NK-92 treated with Interleukin-12 subunit alpha and Interleukin-12 subunit beta, amount 100 ng/mL, for 24 hours (cell line): Measurements from ENCODE around the gene OLIG1.
A peak's percentile ranks its signal among the peaks of the same experiment; 100 is the strongest.

Experiments used
- DNase-seq: peaks from one replicate; lab custom pipeline; 2025; lab: John Stamatoyannopoulos, UW

The OLIG1 gene

DNA sequence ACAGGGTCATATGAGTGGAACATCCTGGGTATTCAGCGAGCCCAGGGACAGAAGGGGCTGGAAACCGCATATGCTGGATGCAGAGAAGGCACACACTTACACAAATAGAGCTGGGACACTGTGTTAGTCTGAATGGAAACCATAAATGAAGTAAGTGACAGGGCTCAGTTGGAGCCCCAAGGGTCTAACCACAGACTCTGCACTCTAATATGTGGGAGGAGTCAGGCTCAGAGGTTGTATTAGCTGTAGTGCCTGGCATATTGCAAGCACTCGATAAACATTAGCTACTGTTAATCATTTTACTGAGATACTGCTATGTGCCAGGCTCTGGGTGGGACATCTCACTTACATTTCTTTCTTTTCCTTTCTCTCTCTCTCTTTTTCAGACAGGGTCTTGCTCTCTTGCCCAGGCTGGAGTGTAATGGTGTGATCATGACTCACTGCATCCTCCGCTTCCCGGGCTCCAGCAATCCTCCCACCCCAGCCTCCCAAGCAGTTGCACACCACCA, 6.5 kb upstream of the OLIG1 start:
- peak; percentile 48 for DNase-seq

DNA sequence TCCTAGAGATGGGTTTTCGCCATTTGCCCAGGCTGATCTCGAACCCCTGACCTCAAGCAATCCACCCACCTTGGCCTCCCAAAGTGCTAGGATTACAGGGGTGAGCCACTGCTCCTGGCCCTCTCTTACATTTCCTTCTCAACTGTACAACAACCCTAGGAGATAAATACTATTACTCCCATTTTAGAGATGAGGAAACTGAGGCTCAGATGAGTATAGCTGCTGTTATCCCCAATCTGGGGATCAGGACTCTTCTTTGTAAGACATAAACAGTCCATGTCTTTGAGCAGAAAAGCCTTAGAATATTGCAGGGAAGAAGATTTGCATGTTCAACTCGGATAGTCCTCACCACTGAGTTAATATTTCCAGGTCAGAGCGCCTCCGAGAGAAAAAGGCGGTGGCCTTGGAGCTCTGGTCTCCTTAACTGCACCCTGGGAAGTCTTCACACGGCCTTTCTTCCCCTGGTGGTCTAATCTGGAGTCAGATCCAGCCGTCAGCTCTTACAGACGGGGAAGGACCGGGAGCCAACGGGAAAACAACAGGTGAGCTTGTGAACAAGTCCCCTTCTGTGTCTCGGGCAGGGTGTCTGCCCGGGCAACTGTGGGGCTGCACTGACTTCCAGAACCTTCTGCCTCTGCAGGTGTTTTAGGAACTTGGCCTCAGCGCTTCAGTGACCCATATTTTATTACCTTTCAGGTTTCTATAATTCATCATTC, 5.9 kb upstream of the OLIG1 start:
- DNase-seq, result no peak

DNA sequence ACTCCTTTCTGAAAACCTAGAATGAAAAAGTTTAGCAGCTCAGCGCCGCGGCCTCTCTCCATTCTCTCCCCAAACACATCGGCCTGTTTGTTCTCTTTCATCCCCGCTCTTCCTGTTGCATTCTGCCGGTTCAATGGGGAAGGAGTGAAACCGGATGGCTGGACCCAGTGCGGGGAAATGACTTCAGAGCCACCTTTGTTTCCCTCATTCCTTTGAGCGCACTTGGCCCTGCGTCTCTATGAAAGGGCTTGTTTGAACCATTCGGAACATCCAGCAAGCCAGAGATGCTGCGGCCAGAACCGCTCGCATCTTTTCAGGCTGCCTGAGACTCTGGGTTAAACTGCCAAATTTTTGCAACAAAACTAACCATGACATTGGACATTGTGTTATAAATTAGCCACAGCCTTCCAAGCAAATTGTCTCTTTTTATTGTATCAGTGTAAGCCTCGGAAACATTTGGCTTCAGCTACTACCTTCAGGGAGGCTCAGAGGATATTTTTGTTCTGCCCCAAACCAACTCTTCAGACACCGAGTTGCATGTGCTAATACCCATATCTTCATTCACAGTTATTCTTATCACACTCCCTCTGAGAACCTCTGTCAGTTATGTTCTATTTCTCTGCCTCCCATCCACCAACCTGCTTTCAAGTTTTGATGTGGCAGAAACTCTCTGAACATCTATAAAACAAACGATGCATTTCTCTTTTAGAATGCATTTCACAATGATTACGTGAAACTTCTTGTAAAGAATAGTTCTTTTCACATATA, 5.1 kb upstream of the OLIG1 start:
- DNase-seq, result no peak

DNA sequence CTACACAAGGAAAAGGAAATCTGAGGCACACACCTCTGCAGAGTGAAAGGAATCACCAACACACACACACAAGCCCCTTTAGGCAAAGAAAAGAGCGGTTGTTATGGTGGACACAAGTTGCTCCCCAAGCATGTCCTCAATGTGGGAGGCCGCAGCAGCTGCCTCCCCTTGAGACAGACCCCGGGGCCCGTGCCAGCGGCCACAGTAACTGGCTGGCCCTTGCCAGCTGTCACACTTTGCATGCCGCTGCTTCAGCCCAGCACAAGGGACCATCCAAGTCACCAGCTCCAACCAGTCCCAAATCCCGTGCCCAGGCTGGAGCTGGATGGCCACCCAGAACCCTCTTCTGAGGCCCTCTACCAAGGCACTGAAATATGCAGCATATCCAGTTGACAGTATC, 2.9 kb upstream of the OLIG1 start:
- DNase-seq, result no peak

DNA sequence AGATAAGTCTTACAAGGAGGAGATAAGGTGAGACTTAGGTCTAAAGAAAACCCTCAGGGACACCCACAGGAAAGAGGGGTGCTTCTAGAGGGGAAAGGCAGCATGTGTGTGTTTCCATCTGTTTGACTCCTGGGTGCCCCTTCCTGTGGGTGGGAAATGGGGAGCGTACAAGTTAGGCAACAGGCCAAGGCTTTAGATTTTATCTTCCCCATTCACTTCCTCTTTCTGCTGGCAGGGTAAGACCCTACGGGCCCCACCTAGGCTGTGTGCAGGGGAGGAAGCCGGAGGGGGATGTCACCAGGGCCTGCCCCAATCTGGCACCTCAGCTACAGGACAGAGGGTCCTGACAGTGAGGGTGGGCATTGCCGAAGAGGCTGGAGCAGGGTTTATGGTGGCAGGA, 2.5 kb upstream of the OLIG1 start:
- no peak for DNase-seq

DNA sequence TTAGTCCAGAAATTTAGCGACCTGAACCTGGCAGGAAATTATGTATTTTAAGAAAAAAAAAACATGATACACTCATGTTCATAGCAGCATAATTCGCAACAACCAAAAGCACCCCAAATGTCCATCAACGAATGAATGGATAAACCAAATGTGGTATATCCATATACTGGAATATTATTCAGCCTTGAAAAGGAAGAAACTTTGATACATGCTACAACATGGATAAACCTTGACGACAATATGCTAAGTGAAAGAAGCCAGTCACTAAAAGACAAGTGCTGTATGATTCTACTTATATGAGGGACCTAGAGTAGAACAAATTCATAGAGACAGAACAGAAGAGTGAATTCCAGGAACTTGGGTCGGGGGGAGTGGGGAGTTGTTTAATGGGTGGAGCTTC, 698 bp upstream of the OLIG1 start:
- DNase-seq, result no peak

DNA sequence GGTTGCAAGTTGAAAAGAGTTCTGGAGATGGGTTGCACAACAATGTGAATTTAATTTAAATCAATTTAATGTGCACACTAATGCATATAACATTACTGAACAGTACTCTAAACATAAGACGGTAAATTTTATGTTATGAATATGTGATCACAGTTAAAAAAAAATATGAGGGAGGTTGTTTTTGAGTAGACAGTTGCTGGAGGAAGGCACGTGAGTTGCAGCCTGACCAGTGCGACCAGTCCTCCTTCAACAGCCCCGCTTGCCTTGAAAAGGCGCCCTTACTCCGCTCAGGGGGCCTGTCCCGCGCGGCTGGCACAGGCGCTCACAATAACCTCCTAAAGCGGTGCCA, 322 bp upstream of the OLIG1 start:
- no peak for DNase-seq

DNA sequence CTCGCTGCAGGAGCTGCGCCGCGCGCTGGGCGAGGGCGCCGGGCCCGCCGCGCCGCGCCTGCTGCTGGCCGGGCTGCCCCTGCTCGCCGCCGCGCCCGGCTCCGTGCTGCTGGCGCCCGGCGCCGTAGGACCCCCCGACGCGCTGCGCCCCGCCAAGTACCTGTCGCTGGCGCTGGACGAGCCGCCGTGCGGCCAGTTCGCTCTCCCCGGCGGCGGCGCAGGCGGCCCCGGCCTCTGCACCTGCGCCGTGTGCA, 730 bp downstream of the OLIG1 start:
- no peak for DNase-seq

DNA sequence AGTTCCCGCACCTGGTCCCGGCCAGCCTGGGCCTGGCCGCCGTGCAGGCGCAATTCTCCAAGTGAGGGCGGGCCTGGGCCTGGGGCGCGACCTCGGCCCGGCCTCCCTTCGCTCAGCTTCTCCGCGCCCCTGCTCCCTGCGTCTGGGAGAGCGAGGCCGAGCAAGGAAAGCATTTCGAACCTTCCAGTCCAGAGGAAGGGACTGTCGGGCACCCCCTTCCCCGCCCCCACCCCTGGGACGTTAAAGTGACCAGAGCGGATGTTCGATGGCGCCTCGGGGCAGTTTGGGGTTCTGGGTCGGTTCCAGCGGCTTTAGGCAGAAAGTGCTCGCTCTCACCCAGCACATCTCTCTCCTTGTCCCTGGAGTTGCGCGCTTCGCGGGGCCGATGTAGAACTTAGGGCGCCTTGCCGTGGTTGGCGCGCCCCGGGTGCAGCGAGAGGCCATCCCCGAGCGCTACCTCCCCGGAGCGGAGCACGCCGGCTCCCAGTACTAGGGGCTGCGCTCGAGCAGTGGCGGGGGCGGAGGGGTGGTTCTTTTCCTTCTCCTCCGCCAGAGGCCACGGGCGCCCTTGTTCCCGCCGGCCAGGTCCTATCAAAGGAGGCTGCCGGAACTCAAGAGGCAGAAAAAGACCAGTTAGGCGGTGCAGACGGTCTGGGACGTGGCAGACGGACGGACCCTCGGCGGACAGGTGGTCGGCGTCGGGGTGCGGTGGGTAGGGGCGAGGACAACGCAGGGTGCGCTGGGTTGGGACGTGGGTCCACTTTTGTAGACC, 1.2 kb downstream of the OLIG1 start:
- no peak for DNase-seq

DNA sequence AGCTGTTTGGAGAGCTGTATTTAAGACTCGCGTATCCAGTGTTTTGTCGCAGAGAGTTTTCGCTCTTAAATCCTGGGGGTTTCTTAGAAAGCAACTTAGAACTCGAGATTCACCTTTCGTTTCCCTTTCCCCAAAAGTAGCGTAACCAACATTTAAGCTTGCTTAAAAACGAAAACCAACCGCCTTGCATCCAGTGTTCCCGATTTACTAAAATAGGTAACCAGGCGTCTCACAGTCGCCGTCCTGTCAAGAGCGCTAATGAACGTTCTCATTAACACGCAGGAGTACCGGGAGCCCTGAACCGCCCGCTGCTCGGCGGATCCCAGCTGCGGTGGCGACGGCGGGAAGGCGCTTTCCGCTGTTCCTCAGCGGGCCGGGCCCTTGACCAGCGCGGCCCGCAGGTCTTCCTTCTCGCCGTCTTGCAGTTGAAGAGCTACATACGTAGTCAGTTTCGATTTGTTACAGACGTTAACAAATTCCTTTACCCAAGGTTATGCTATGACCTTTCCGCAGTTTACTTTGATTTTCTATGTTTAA, 1.9 kb downstream of the OLIG1 start:
- no peak for DNase-seq

DNA sequence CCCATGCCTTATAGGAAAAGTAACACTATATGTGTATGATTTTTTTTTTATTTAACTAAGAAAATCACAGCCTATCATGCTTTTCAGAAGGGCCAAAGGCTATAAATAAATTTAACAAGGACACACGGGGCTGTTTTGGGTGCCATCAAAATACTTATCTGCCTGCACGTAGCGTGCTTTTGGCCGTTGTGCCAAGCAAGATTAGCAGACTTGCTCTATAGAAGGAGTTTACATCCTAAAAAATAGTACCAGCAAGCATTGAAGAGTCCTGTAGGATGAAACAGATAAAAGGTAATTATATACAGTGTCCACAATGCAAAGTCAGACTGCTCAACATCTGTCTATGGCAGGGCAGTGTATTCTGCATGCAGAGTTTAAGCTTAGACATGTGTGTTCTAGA, 3.7 kb downstream of the OLIG1 start:
- DNase-seq, result no peak

DNA sequence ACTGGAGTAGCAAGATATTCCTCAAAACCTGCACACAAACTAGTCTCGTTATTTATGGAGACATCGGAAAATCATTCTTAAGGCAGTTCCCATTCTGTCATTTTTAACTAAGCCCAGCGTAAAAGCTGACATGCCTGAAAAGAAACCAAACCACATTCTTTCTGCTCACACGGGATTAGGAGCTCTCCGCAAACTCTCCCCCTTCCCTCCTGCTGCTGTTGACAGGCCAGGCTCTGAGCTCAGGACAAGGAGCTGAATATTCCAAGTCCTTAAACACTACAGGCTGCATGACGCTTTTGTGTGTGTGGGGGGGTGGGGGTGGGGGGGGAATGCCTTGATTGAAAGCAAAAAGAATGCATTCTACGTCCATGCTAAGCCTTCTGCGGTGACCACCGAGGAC, 5.2 kb downstream of the OLIG1 start:
- DNase-seq, result no peak

DNA sequence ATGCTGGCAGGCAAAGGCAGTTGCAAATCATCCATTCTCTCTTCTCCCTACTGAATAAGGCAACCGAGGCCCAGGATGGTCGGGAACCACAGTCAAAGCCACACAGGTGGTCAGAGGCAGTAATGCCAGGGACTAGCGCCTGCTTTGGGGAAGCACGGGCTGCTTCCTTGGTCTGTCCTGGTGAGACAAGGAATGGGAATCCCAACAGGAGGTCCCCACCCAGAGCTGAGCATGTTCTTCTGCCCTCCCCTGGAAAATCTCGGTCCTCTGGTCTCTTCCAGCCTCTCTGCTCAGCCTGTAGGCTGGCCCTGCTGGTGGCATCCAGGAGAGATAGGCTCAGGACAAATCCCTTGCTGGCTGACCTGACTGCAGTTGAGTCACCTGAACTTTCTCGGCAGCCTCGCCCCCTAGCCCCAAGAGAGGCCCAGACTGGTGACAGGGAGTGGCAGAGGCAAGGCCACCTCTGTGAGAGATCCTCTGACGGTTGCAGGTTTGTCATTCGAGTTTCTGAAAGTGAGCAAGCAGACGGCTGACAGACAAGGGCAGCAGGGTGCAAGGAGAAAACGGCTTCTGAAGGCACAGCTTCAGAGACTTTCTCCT, 5.8 kb downstream of the OLIG1 start:
- no peak for DNase-seq

DNA sequence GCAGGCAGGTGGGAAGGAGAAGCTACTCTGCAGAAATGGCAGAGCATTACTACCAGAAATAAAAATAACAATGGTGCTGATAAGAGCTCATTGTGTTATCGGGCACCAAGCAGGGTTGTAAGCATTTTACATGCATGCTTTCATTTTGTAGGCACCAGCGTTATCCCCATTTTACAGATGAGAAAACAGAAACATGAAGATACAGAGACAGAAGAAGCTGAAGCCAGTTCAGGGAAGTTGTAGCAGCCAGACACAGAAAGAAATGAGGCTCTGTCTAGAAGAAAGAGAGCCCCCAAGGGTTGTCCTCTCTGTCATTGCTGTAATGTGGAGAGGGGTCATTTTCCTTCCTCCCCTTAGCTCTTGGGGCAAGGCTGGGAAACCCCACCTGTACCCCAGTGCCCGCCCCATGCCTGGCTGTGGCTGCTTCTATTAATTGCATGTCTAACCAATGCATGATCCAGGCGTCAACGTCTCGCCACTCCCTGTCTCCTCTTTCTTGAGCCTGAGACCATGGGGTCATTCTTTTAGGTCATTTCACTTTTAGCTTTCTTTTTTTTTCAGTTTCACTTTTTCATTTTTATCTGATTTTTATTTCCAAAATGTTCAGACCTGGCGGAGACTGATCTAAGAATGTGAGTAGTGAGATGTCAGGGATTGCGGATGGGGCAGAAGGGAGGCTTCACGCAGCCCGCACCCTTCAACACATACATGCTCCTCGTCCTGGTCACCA, 6.8 kb downstream of the OLIG1 start:
- DNase-seq, result no peak

DNA sequence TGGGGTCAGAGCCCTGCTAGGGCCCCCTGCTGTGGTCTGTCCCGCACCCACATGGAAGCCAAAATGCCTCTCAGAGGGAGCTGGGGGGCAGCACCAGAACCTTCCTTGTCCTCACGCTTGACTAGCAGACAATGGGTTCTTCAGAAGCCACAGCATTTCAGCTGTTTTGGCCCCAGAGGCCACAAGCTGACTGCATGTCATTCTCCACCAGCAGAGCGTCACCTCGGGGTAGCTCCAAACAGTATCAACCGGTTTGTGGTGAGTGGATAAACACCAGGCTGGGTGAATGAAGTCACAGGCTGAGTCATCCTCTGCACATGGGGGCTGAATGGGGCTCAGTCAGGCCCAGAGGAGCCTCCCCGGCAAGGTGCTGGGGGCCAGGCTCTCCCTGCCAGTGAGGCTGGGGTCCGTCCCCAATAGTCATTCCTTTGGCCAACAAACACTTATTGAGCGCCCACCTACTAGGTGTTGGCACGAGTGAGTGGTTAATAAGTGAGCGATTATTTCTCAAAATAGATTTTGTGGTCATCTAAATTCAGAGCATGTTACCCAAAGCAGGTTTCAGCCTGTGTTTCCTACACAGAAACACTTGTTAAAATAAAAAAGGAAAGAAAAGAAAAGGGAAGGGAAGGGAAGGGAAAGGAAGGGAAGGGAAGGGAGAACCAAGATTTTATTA, 9.1 kb downstream of the OLIG1 start:
- peak; percentile 91 for DNase-seq

DNA sequence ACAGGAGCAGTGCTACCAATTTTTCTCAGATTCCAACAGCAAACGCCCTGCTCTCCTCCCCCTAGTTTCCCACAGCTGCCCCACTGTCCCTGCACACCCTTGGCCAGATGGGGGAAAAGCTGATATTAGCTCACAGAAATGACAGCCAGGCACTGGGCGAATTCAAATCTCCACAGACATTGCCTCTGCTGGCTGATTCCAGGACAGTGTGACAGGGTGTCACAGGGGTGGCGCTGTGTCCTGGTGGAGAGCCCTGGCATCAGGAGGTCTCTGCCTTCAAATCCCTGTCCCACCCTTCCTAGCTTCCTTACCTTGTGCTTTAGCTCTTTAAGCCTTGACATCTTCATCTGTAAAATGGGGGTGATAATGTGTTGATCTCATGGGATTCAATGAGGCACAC, 10.4 kb downstream of the OLIG1 start:
- DNase-seq, result no peak

DNA sequence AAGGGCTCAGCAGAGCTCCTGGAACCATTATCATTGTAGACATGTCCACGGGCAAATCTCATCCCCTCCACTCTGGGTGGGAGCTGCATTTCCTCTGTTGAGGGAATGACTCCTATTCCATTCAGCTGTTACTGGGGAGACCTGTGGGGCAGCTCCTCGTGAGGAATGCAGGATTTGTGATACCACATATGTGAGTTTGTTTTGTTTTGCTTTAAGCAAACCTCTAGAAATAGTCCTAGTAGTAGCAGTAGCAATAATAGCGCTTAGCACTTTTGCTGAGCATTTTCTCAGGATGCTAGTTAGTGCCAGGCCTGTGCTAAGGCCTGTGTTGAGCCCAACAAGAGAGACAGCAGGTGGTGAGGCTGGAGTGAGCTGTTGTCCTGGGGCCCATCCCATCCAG, 10.8 kb downstream of the OLIG1 start:
- DNase-seq, result no peak

DNA sequence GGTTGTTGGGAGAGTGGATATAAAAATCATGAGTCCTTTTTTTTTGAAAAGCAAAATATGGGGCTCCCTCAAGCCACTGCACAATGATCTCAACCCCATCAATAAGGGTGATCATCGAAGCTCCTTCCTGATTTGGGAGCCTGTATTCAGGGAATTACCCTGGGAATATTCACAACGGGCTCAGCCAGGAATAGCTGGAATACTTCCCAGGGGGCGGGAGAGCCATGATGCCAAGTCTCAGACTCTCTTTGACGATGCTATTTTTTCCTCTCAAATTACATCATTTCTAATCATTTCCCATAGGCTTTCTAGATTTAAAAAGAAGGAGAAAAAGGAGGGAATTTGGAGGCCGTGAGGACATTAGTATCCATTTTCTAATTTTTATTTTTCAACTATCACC, 18.4 kb downstream of the OLIG1 start:
- DNase-seq, result no peak

DNA sequence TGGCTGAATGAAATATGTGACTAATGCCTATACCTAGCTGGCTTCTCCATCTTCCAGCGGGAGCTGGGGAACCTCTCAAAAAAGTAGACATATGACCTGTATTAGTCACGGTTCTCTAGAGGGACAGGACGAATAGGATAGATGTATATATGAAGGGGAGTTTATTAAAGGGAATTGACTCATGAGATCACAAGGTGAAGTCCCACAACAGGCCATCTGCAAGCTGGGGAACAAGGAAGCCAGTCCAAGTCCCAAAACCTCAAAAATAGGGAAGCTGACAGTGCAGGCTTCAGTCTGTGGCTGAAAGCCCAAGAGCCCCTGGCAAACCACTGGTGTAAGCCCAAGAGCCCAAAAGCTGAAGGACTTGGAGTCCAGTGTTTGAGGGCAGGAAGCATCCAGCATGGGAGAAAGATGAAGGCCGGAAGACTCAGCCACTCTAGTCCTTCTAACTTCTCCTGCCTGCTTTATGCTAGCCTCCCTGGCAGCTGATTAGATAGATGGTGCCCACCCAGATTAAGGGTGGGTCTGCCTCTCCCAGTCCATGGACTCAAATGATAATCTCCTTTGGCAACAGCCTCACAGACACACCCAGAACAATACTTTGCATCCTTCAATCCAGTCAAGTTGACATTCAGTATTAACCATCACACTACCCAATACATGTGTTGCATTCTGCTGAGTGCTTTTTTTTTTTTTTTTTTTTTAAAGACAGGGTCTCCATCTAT, 19.6 kb downstream of the OLIG1 start:
- DNase-seq, result no peak

DNA sequence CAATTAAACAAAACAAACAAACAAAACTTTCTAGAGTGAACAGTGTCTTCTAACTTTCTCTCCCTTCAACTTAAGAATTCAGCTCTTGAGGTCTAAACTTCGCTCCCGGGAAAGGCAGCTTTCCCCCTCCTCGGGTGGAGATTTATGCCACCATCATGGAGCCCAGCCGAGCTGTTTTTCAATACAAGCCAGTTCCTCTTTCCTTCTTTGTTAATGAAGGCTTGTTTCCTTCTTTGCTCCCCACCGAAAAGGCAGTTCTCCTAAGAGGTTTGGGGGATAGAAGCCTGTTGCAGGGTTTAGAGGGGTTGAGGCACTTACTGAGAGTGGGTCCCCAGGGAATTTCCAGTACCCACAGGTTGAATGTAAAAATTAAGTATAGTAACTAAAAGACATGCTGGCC, 26.5 kb downstream of the OLIG1 start:
- no peak for DNase-seq

DNA sequence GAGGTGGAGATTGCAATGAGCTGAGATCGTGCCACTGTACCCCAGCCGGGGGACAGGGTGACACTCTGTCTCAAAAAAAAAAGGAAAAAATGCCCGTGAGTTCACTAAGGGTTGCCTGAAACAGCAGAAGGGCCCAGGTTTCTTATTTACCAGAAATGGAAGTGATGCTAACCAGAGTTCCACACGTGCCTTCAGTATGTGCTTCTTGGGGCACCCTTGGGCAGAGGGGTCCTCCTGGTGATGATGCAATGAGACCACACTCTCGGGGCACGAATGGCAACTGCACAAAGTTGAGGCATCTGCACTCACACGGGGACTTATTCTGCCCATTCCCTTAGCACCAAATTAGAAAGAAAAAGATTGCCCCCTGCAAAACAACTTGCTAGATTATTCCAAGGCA, 29.2 kb downstream of the OLIG1 start:
- DNase-seq, result no peak
